ENCODE measurements around the gene TCEANC2. TPM values are rescaled to one million over a fixed set of nuclear protein-coding genes. Genes with fewer than 3 reads are reported as not detected.

The TCEANC2 gene
- total and polyA plus RNA-seq, 12 donors: 1.3 to 12.5 (median 5.6) TPM

DNA sequence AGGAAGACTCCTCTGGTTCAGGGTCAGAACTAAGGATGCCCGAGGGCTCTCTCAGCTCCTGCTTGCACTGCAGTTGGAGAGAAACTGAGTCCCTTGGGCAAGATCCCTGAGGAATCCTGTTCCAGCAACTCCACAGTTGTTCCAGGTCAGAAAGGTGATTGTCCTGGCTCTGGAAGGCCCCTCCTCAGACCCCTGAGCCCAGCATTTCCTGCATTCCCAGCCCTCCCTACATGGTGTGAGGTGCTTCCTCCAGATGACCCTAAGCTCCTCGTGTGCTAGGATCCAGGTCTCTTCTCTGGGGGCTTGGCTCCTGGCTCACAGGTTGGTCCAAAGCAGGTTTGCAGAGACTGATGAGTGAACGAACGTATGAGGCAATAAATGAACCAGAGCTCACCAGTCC, 46.9 kb upstream of the TCEANC2 start:
- H3K36me3 ChIP-seq (replicated peaks in 1 of 2): no peaks in the 10 kb centered on the region
- TF ChIP-seq CTCF (IDR thresholded peaks at IDR 0.05) (no peak), POLR2A (IDR thresholded peaks at IDR 0.05) (no peak)
- no peak overlapping the region for H3K27ac ChIP-seq
- DNase-seq: peak in 1 of 7 donors; percentile 2
- WGBS, 4 donors: 64 to 75% (median 71%) methylated on average over 4 of the region's 4 CpGs
- intact Hi-C loops (cut with DNase I): no loop called here
- H3K4me3 ChIP-seq: no peak overlapping the region
- H3K9me3 ChIP-seq (replicated peaks in 1 of 3): no peaks in the 10 kb centered on the region
- no peaks in the 10 kb centered on the region for H3K4me1 ChIP-seq (replicated peaks in 1 of 2)
- no peaks in the 10 kb centered on the region for H3K27me3 ChIP-seq

DNA sequence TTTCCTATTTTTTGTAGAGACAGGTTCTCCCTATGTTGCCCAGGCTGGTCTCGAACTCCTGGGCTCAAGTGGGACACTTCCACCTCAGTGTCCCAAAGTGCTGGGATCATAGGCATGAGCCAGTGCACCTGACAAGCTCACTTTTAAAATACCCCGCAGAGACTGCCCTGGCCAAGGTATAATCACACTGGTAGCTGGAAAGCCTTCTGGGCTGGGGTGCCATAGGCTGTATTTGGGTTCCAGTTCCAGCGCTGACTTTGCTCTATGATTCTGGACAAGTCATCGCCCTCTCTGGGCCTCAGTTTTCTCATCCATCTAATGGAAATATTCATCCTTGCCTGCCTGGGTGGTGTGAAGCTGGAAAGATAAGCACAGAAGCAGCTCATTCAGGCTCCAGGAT, 45.8 kb upstream of the TCEANC2 start:
- no peaks in the 10 kb centered on the region for H3K4me1 ChIP-seq (replicated peaks in 1 of 2)
- no peak overlapping the region for H3K4me3 ChIP-seq
- H3K9me3 ChIP-seq (replicated peaks in 1 of 3): no peaks in the 10 kb centered on the region
- no peak overlapping the region for H3K27ac ChIP-seq
- TF ChIP-seq POLR2A (IDR thresholded peaks at IDR 0.05) (no peak), CTCF (IDR thresholded peaks at IDR 0.05) (no peak)
- WGBS, 4 donors: 78 to 95% (median 89%) methylated on average over 4 of the region's 4 CpGs
- no peaks in the 10 kb centered on the region for H3K36me3 ChIP-seq (replicated peaks in 1 of 2)
- intact Hi-C loops (cut with DNase I): no loop called here
- H3K27me3 ChIP-seq: no peaks in the 10 kb centered on the region
- peak in 1 of 7 donors; percentile 5 for DNase-seq

- Histone ChIP-seq H3K27ac (no peak overlapping the region), H3K4me1 (replicated peaks in 1 of 2) (no peaks in the 10 kb centered on the region), H3K27me3 (no peaks in the 10 kb centered on the region), H3K9me3 (replicated peaks in 1 of 3) (no peaks in the 10 kb centered on the region), H3K4me3 (no peak overlapping the region), H3K36me3 (replicated peaks in 1 of 2) (no peaks in the 10 kb centered on the region)
- TF ChIP-seq CTCF (IDR thresholded peaks at IDR 0.05) (no peak), POLR2A (IDR thresholded peaks at IDR 0.05) (no peak)
- 85 to 90% (median 88%) methylated on average over 8 to 13 of the region's 13 CpGs for WGBS, 4 donors
- intact Hi-C loops (cut with DNase I): no loop called here
- DNase-seq: peak in 1 of 7 donors; percentile 4
Observed at GRCh38 chr1:54008876-54009275, 44.5 kb upstream of the TCEANC2 start.

GRCh38 chr1:54009406-54009805, 44.0 kb upstream of the TCEANC2 start:
- 66 to 89% (median 85%) methylated on average over 4 of the region's 4 CpGs for WGBS, 4 donors
- H3K4me1 ChIP-seq (replicated peaks in 1 of 2): no peaks in the 10 kb centered on the region
- TF ChIP-seq CTCF (IDR thresholded peaks at IDR 0.05) (no peak), POLR2A (IDR thresholded peaks at IDR 0.05) (no peak)
- intact Hi-C loops (cut with DNase I): no loop called here
- H3K4me3 ChIP-seq: no peak overlapping the region
- no peak overlapping the region for H3K27ac ChIP-seq
- no peak for DNase-seq
- H3K9me3 ChIP-seq (replicated peaks in 1 of 3): no peaks in the 10 kb centered on the region
- no peaks in the 10 kb centered on the region for H3K36me3 ChIP-seq (replicated peaks in 1 of 2)
- H3K27me3 ChIP-seq: no peaks in the 10 kb centered on the region
